Adrenal gland (tissue), 12 donors: ENCODE data around the gene KCNH1. TPM values are rescaled to one million over a fixed set of nuclear protein-coding genes. Genes with fewer than 3 reads are reported as not detected.

Experiments used
- DNase-seq, 7 donors: peaks; one replicate each; pipeline ENCODE4 v3.0.0-alpha.2; 2019 to 2020
- H3K27ac ChIP-seq, 5 donors: fragments of 200-600 bp; sonication (generic) in 4 of 5; 1 replicate in 3 of 5; 2 replicates in 2 of 5; pipeline versions ENCODE4 v1.5.1 to v1.8.0; 2016 to 2020; ENCODE audit warnings: mild to moderate bottlenecking in 1 of 5
- H3K27me3 ChIP-seq: fragments of 200-600 bp; 2 replicates; pipeline ENCODE4 v1.8.0; 2021
- H3K36me3 ChIP-seq, 2 donors: fragments of 200-600 bp; replicated peaks in 1 of 2; 1 replicate in 1 of 2; 2 replicates in 1 of 2; pipeline versions ENCODE4 v1.5.1 to v1.8.0; 2018 to 2022
- H3K4me1 ChIP-seq, 2 donors: fragments of 200-600 bp; replicated peaks in 1 of 2; 1 replicate in 1 of 2; 2 replicates in 1 of 2; pipeline versions ENCODE4 v1.5.1 to v1.8.0; 2018 to 2021
- H3K4me3 ChIP-seq, 4 donors: fragments of 200-600 bp; sonication (generic) in 3 of 4; one replicate each; pipeline ENCODE4 v1.5.1; 2016 to 2018
- H3K9me3 ChIP-seq, 3 donors: fragments of 200-600 bp; sonication (generic) in 1 of 3; replicated peaks in 1 of 3; 1 replicate in 2 of 3; 2 replicates in 1 of 3; pipeline versions ENCODE4 v1.5.1 to v1.8.0; 2016 to 2021
- CTCF ChIP-seq, 6 experiments: fragments of 450-650 bp in 4 of 6; fragments of 200-600 bp in 2 of 6; sonication (generic) in 1 of 6; IDR thresholded peaks; 1 replicate in 5 of 6; 2 replicates in 1 of 6; pipeline versions ENCODE4 v1.5.1 to v1.8.0; 2016 to 2021; ENCODE audit warnings: antibody characterized with exemption in 6 of 6, mild to moderate bottlenecking in 2 of 6, moderate library complexity in 1 of 6
- POLR2A ChIP-seq, 2 donors: fragments of 450-650 bp; IDR thresholded peaks; one replicate each; pipeline ENCODE4 v1.6.1; 2017; ENCODE audit warnings: antibody characterized with exemption in 2 of 2, mild to moderate bottlenecking in 2 of 2, moderate library complexity in 1 of 2
- WGBS, 4 donors: extraction: QIAGEN DNeasy Blood & Tissue Kit in 2 of 4; methylation state at CpG; one replicate each; pipeline versions ENCODE4 v1.1.5 to v1.1.7; 2013 to 2017; 5-methylcytosine and 5-hydroxymethylcytosine counted together
- intact Hi-C, 2 donors: fragments of 100-400 bp; cut with DNase I; formaldehyde crosslinking; loops; one replicate each; pipeline versions ENCODE4 v1.14.1 to v1.15.0; 2022 to 2023
- polyA plus RNA-seq, 3 donors: library from polyadenylated mRNA; stranded (reverse); fragments of 200-250 nt in 2 of 3; fragments of 350-450 nt in 1 of 3; fragmentation: Illumina TruSeq in 1 of 3; extraction: RNeasy Lipid Tissue Mini Kit (QIAGEN cat#74804) in 1 of 3; gene quantifications; one replicate each; pipeline ENCODE4 v1.2.3, GENCODE V29; 2013 to 2014
- total RNA-seq, 9 donors: library from RNA; depleted of rRNA in 4 of 9; stranded (reverse); fragments of >200 nt in 4 of 9; fragments of 120-200 nt in 1 of 9; fragmentation: NEBNext Ultra II Directional in 1 of 9; extraction: Animal tissue kit (Norgen Biotek cat#: 25700) in 1 of 9; gene quantifications; one replicate each; pipeline versions ENCODE4 v1.1.0 to v1.2.4, GENCODE V29; 2013 to 2023
- donor health status: healthy with polysubstance abuse.
- donor health status: Bipolar disorder and iron deficiency.
- donor health status: DM: yes; HTN: yes; CAD: no.
- donor health status: DM: no; HTN: no; CAD: no.
- donor health status: DM: no; HTN: no; CAD: no.
- donor health status: DM: yes; HTN: yes; CAD: no.

KCNH1 gene
- total and polyA plus RNA-seq, 12 donors: 0.15 to 2.2 (median 0.73) TPM; not detected in 4

GRCh38 chr1:211118407-211119102 is 15.4 kb downstream of the KCNH1 start:
- H3K4me1 ChIP-seq: no peaks in the 10 kb centered on the region
- H3K36me3 ChIP-seq: no peaks in the 10 kb centered on the region
- no peak overlapping the region for H3K4me3 ChIP-seq
- H3K9me3 ChIP-seq: no peaks in the 10 kb centered on the region
- 67 to 80% (median 71%) methylated on average over 9 of the region's 9 CpGs for WGBS, 4 donors
- TF ChIP-seq POLR2A (IDR thresholded peaks at IDR 0.05) (no peak), CTCF (IDR thresholded peaks at IDR 0.05) (no peak)
- no peak for DNase-seq
- intact Hi-C loops: no loop called here
- H3K27me3 ChIP-seq: peaks cover 6% of the 10 kb centered on the region
- H3K27ac ChIP-seq: no peak overlapping the region

GRCh38 chr1:211114446-211114845 is 19.5 kb downstream of the KCNH1 start:
- H3K4me1 ChIP-seq: no peaks in the 10 kb centered on the region
- no peaks in the 10 kb centered on the region for H3K36me3 ChIP-seq
- no peak overlapping the region for H3K4me3 ChIP-seq
- H3K9me3 ChIP-seq: peaks cover 0 to 9% (median 0%) of the 10 kb centered on the region in 3 donors
- TF ChIP-seq CTCF (IDR thresholded peaks at IDR 0.05): no peak
- no peak for TF ChIP-seq POLR2A (IDR thresholded peaks at IDR 0.05)
- 71 to 77% (median 76%) methylated on average over 6 of the region's 6 CpGs for WGBS, 4 donors
- DNase-seq: no peak
- H3K27ac ChIP-seq: no peak overlapping the region
- intact Hi-C loops: no loop called here
- no peaks in the 10 kb centered on the region for H3K27me3 ChIP-seq

- Histone ChIP-seq H3K4me1 (no peaks in the 10 kb centered on the region), H3K27ac (no peak overlapping the region), H3K27me3 (no peaks in the 10 kb centered on the region), H3K9me3 (peaks cover 0 to 9% (median 0%) of the 10 kb centered on the region in 3 donors), H3K4me3 (no peak overlapping the region), H3K36me3 (no peaks in the 10 kb centered on the region)
- intact Hi-C loops: no loop called here
- no peak for TF ChIP-seq CTCF (IDR thresholded peaks at IDR 0.05)
- no peak for TF ChIP-seq POLR2A (IDR thresholded peaks at IDR 0.05)
- no peak for DNase-seq
- 14 to 58% (median 44%) methylated on average over 2 of the region's 2 CpGs for WGBS, 4 donors
Measured at GRCh38 chr1:211113566-211113965, 20.4 kb downstream of the KCNH1 start.

GRCh38 chr1:211111351-211111750 is 22.6 kb downstream of the KCNH1 start:
- no peaks in the 10 kb centered on the region for H3K27me3 ChIP-seq
- intact Hi-C loops: no loop called here
- no peaks in the 10 kb centered on the region for H3K36me3 ChIP-seq
- TF ChIP-seq CTCF (IDR thresholded peaks at IDR 0.05) (no peak), POLR2A (IDR thresholded peaks at IDR 0.05) (no peak)
- DNase-seq: no peak
- H3K27ac ChIP-seq: no peak overlapping the region
- no peaks in the 10 kb centered on the region for H3K4me1 ChIP-seq
- WGBS, 4 donors: 79 to 89% (median 80%) methylated on average over 16 to 22 of the region's 22 CpGs; no CpG with 5 or more reads in 1 of the 4 donors
- H3K4me3 ChIP-seq: no peak overlapping the region
- H3K9me3 ChIP-seq: peaks cover 0 to 9% (median 0%) of the 10 kb centered on the region in 3 donors
